ENCODE results near the gene GFI1.

GFI1 gene

GRCh38 chr1:92494485-92495141 is 7.9 kb upstream of the GFI1 start:
- TF ChIP-seq, protein P1, sequence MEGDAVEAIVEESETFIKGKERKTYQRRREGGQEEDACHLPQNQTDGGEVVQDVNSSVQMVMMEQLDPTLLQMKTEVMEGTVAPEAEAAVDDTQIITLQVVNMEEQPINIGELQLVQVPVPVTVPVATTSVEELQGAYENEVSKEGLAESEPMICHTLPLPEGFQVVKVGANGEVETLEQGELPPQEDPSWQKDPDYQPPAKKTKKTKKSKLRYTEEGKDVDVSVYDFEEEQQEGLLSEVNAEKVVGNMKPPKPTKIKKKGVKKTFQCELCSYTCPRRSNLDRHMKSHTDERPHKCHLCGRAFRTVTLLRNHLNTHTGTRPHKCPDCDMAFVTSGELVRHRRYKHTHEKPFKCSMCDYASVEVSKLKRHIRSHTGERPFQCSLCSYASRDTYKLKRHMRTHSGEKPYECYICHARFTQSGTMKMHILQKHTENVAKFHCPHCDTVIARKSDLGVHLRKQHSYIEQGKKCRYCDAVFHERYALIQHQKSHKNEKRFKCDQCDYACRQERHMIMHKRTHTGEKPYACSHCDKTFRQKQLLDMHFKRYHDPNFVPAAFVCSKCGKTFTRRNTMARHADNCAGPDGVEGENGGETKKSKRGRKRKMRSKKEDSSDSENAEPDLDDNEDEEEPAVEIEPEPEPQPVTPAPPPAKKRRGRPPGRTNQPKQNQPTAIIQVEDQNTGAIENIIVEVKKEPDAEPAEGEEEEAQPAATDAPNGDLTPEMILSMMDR (IDR thresholded peaks at IDR 0.05; ENCODE audit: low read depth, low read length) = no peak
- DNase-seq = no peak
- H3K36me3 ChIP-seq = no peaks in the 10 kb centered on the region
- H3K4me3 ChIP-seq (ENCODE audit: low read depth, low read length) = no peak overlapping the region
- no peaks in the 10 kb centered on the region for H3K27me3 ChIP-seq (ENCODE audit: insufficient read depth, low read depth, severe bottlenecking)
- H3K9me3 ChIP-seq (ENCODE audit: severe bottlenecking) = no peaks in the 10 kb centered on the region
- no peak overlapping the region for H3K27ac ChIP-seq

GRCh38 chr1:92493139-92493538 is 6.4 kb upstream of the GFI1 start:
- no peak overlapping the region for H3K27ac ChIP-seq
- H3K27me3 ChIP-seq (ENCODE audit: insufficient read depth, low read depth, severe bottlenecking) = no peaks in the 10 kb centered on the region
- H3K9me3 ChIP-seq (ENCODE audit: severe bottlenecking) = no peaks in the 10 kb centered on the region
- TF ChIP-seq, protein P1 (IDR thresholded peaks at IDR 0.05; ENCODE audit: low read depth, low read length) = no peak
- no peaks in the 10 kb centered on the region for H3K36me3 ChIP-seq
- no peak for DNase-seq
- H3K4me3 ChIP-seq (ENCODE audit: low read depth, low read length) = no peak overlapping the region

- Histone ChIP-seq H3K27ac (no peak overlapping the region), H3K4me3 (ENCODE audit: low read depth, low read length) (no peak overlapping the region), H3K36me3 (no peaks in the 10 kb centered on the region), H3K27me3 (ENCODE audit: insufficient read depth, low read depth, severe bottlenecking) (peaks cover 32% of the 10 kb centered on the region), H3K9me3 (ENCODE audit: severe bottlenecking) (no peaks in the 10 kb centered on the region)
- DNase-seq = no peak
- TF ChIP-seq, protein P1 (IDR thresholded peaks at IDR 0.05; ENCODE audit: low read depth, low read length) = no peak
Measured at GRCh38 chr1:92488832-92489231, 2.1 kb upstream of the GFI1 start.

- H3K27ac ChIP-seq = no peak overlapping the region
- DNase-seq = no peak
- H3K27me3 ChIP-seq (ENCODE audit: insufficient read depth, low read depth, severe bottlenecking) = peaks cover 37% of the 10 kb centered on the region
Measured at GRCh38 chr1:92488416-92488815, 1.7 kb upstream of the GFI1 start.

DNA sequence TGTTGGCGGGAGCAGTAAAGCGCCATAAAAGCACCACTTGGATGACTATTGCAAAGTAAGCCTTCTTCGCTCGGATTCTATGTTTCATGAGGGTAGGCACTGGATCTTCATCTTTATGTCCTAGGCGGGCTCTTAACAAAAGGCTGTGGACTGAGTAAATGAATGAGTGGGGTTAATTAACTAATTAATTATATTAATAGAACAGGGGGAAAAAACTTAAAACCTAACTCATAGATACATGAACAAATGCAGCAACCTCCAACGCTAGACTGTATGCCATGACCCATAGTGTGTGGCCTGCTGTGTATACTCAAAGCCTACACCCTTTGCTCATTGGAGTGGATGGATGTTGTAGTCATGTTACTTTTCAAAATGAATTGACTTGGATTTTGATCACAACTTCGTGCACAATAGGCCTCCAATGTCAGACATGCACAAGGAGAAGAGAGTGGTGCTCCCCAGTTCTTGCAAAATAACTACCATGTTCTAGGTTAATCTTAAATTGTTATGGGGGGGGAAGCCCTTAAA is 417 bp upstream of the GFI1 start:
- Histone ChIP-seq H3K36me3 (no peaks in the 10 kb centered on the region), H3K9me3 (ENCODE audit: severe bottlenecking) (no peaks in the 10 kb centered on the region), H3K27me3 (ENCODE audit: insufficient read depth, low read depth, severe bottlenecking) (peaks cover 49% of the 10 kb centered on the region), H3K27ac (no peak overlapping the region), H3K4me3 (ENCODE audit: low read depth, low read length) (no peak overlapping the region)
- DNase-seq = no peak
- TF ChIP-seq, protein P1 (IDR thresholded peaks at IDR 0.05; ENCODE audit: low read depth, low read length) = no peak

More at GRCh38 chr1:92488416-92488815, 1.7 kb upstream of the GFI1 start:
- TF ChIP-seq, protein P1 (IDR thresholded peaks at IDR 0.05; ENCODE audit: low read depth, low read length) = no peak
- no peaks in the 10 kb centered on the region for H3K9me3 ChIP-seq (ENCODE audit: severe bottlenecking)
- H3K36me3 ChIP-seq = no peaks in the 10 kb centered on the region
- H3K4me3 ChIP-seq (ENCODE audit: low read depth, low read length) = no peak overlapping the region

Measured in WERI-Rb-1 (cell line).